H1 (cell line): ENCODE data around the gene TBC1D9. TPM values are rescaled to one million over a fixed set of nuclear protein-coding genes. Genes with fewer than 3 reads are reported as not detected.

Experiments used
- ASH2L ChIP-seq: fragments of 200-600, 300-600 bp; sonication (generic); IDR thresholded peaks from one replicate; pipeline ENCODE4 v1.7.1; 2017; ENCODE audit warnings: low read length
- CBX8 ChIP-seq: fragments of 300-800, 300-1000 bp; sonication (generic); IDR thresholded peaks from 2 replicates; pipeline ENCODE4 v1.7.1; 2016; ENCODE audit warnings: low read depth, low read length, borderline replicate concordance
- CHD7 ChIP-seq: fragments of 300-600 bp; sonication (generic); IDR thresholded peaks from 2 replicates; pipeline ENCODE4 v1.7.1; 2012; ENCODE audit warnings: low read length, moderate library complexity, mild to moderate bottlenecking, inconsistent platforms; ENCODE audit not compliant: insufficient replicate concordance
- CREB1 ChIP-seq: IDR thresholded peaks from 2 replicates; pipeline ENCODE4 v1.6.1; 2012; ENCODE audit warnings: inconsistent platforms
- KDM5A ChIP-seq: fragments of 200-600 bp; IDR thresholded peaks from 2 replicates; pipeline ENCODE4 v1.7.1; 2012; ENCODE audit warnings: mild to moderate bottlenecking, low read length, inconsistent platforms, mixed read lengths
- NRF1 ChIP-seq: IDR thresholded peaks from 2 replicates; pipeline ENCODE4 v1.6.1; 2011; ENCODE audit warnings: mild to moderate bottlenecking, low read depth, low read length, improper control_type of control experiment
- POU5F1 ChIP-seq: IDR thresholded peaks from 2 replicates; pipeline ENCODE4 v1.6.1; 2011; ENCODE audit warnings: low read depth, mild to moderate bottlenecking, low read length, moderate library complexity
- RFX5 ChIP-seq: IDR thresholded peaks from 2 replicates; pipeline ENCODE4 v1.6.1; 2011; ENCODE audit warnings: low read depth, low read length, improper control_type of control experiment, borderline replicate concordance
- RNF2 ChIP-seq: fragments of 200-900, 300-1000 bp; sonication (generic); IDR thresholded peaks from 2 replicates; pipeline ENCODE4 v1.7.1; 2016; ENCODE audit warnings: borderline replicate concordance, low read depth, mild to moderate bottlenecking, antibody characterized with exemption, low read length; ENCODE audit not compliant: poor library complexity, severe bottlenecking; ENCODE audit errors: missing control alignments
- USF2 ChIP-seq: IDR thresholded peaks from 2 replicates; pipeline ENCODE4 v1.6.1; 2011; ENCODE audit warnings: low read length, improper control_type of control experiment
- polyA plus RNA-seq, 7 experiments: library from polyadenylated mRNA; depleted of rRNA in 3 of 7; stranded (reverse) in 5 of 7; unstranded in 2 of 7; fragments of >200 nt in 5 of 7; fragments of 200-250 nt in 2 of 7; gene quantifications; 1 replicate in 5 of 7; 2 replicates in 1 of 7; 4 replicates in 1 of 7; pipeline versions ENCODE4 v1.2.1 to v1.2.3, GENCODE V29; 2011 to 2013; ENCODE audit warnings: missing spikeins in 2 of 7, mixed read lengths in 2 of 7
- total RNA-seq: library from RNA; stranded (reverse); fragmentation: NEBNext Ultra II Directional; extraction: Animal tissue kit (Norgen Biotek cat#: 25700); gene quantifications from 2 replicates; pipeline ENCODE4 v1.2.1, GENCODE V29; 2021

Gene TBC1D9
- total and polyA plus RNA-seq, 2 of the 8 experiments (the other 6 are each of a cell fraction or from before 2014, with no cell fraction given) = 0.94 to 1.0 TPM

- TF ChIP-seq CHD7 (no peak), RNF2 (no peak), USF2 (no peak), KDM5A (no peak), RFX5 (no peak), ASH2L (no peak), NRF1 (no peak), POU5F1 (no peak), CREB1 (no peak), CBX8 (no peak)
These were observed 34.0 kb upstream of the TBC1D9 start (continued) for GRCh38 chr4:140790171-140790570.
